Measurements from ENCODE around the gene CFAP43. TPM values are rescaled to one million over a fixed set of nuclear protein-coding genes. Genes with fewer than 3 reads are reported as not detected.

CFAP43 gene
- total and polyA plus RNA-seq, 2 experiments from 2014 or later = 0.24 to 0.44 TPM

DNA sequence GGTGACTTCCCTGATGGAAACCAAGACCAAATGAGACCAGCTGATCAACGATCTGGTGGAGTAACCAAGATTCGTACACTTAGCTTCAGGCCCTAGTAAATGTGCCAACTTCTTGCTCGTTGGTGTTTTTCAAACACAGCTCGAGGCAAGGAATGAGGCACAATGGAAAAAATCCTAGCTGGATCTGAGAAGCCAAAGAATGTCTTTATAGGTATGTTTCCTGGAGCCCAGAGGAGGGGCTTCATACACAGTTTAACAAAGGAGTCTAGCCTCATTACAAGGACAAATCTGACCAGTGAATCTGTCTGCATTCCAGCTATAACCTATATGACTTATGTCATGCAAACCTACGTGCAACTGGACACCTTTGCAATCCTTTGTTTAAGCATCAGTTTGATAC is 150.2 kb downstream of the CFAP43 start:
- Histone ChIP-seq H3K4me3 (no peak overlapping the region), H3K36me3 (ENCODE audit: insufficient read depth) (no peaks in the 10 kb centered on the region), H3K9me2 (ENCODE audit: insufficient read depth) (no peaks in the 10 kb centered on the region), H3F3A (replicated peaks; ENCODE audit: low read depth) (no peaks in the 10 kb centered on the region), H3K79me2 (replicated peaks; ENCODE audit: insufficient read depth) (no peaks in the 10 kb centered on the region), H4K20me1 (replicated peaks; ENCODE audit: insufficient read depth) (no peaks in the 10 kb centered on the region), H3K4me2 (no peak overlapping the region), H2AFZ (peak overlapping the region; percentile 78; the same call in 1 of the 2 replicates), H3K4me1 (ENCODE audit: insufficient read depth) (peaks cover 20% of the 10 kb centered on the region), H3K27me3 (ENCODE audit: insufficient read depth) (no peaks in the 10 kb centered on the region), H3K27ac (ENCODE audit: low read depth) (no peak overlapping the region)
- Mint-ChIP-seq H3K27ac (no peak overlapping the region), H3K9me3 (no peaks in the 10 kb centered on the region), H3K4me1 (peaks cover 20% of the 10 kb centered on the region), H3K27me3 (ENCODE audit: insufficient read depth, low read depth, poor library complexity) (no peaks in the 10 kb centered on the region), H3K4me3 (no peak overlapping the region), H3K36me3 (ENCODE audit: low read depth) (no peaks in the 10 kb centered on the region)
- DNase-seq (ENCODE audit: low spot score) = no peak
- no peak for ATAC-seq
- no peak for TF ChIP-seq EZH2phosphoT487 (IDR thresholded peaks at IDR 0.05; ENCODE audit: unreplicated experiment)
- TF ChIP-seq STAT1 (IDR thresholded peaks at IDR 0.05; ENCODE audit: unreplicated experiment) = no peak
- no peak for TF ChIP-seq ETS1 (IDR thresholded peaks at IDR 0.05)
- no peak for TF ChIP-seq JUNB (IDR thresholded peaks at IDR 0.05; ENCODE audit: unreplicated experiment)
- TF ChIP-seq, protein P1, sequence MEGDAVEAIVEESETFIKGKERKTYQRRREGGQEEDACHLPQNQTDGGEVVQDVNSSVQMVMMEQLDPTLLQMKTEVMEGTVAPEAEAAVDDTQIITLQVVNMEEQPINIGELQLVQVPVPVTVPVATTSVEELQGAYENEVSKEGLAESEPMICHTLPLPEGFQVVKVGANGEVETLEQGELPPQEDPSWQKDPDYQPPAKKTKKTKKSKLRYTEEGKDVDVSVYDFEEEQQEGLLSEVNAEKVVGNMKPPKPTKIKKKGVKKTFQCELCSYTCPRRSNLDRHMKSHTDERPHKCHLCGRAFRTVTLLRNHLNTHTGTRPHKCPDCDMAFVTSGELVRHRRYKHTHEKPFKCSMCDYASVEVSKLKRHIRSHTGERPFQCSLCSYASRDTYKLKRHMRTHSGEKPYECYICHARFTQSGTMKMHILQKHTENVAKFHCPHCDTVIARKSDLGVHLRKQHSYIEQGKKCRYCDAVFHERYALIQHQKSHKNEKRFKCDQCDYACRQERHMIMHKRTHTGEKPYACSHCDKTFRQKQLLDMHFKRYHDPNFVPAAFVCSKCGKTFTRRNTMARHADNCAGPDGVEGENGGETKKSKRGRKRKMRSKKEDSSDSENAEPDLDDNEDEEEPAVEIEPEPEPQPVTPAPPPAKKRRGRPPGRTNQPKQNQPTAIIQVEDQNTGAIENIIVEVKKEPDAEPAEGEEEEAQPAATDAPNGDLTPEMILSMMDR (conservative IDR thresholded peaks at IDR 0.05; ENCODE audit: low read depth in 2 of 2) = no peak
- TF ChIP-seq, protein P2, sequence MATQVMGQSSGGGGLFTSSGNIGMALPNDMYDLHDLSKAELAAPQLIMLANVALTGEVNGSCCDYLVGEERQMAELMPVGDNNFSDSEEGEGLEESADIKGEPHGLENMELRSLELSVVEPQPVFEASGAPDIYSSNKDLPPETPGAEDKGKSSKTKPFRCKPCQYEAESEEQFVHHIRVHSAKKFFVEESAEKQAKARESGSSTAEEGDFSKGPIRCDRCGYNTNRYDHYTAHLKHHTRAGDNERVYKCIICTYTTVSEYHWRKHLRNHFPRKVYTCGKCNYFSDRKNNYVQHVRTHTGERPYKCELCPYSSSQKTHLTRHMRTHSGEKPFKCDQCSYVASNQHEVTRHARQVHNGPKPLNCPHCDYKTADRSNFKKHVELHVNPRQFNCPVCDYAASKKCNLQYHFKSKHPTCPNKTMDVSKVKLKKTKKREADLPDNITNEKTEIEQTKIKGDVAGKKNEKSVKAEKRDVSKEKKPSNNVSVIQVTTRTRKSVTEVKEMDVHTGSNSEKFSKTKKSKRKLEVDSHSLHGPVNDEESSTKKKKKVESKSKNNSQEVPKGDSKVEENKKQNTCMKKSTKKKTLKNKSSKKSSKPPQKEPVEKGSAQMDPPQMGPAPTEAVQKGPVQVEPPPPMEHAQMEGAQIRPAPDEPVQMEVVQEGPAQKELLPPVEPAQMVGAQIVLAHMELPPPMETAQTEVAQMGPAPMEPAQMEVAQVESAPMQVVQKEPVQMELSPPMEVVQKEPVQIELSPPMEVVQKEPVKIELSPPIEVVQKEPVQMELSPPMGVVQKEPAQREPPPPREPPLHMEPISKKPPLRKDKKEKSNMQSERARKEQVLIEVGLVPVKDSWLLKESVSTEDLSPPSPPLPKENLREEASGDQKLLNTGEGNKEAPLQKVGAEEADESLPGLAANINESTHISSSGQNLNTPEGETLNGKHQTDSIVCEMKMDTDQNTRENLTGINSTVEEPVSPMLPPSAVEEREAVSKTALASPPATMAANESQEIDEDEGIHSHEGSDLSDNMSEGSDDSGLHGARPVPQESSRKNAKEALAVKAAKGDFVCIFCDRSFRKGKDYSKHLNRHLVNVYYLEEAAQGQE (IDR thresholded peaks at IDR 0.05; ENCODE audit: unreplicated experiment) = no peak
- no peak for TF ChIP-seq EZH2 (IDR thresholded peaks at IDR 0.05; ENCODE audit: low read depth, unreplicated experiment)
- no peak for TF ChIP-seq NANOG (IDR thresholded peaks at IDR 0.05; ENCODE audit: borderline replicate concordance)
- no peak for TF ChIP-seq ZNF331 (CRISPR knock-in tag; IDR thresholded peaks at IDR 0.05; ENCODE audit: low read depth)
- no peak for TF ChIP-seq CREB1 (CRISPR knock-in tag; IDR thresholded peaks at IDR 0.05; ENCODE audit: low read depth)
- no peak for TF ChIP-seq ZNF114 (CRISPR knock-in tag; IDR thresholded peaks at IDR 0.05)
- TF ChIP-seq ZNF462 (CRISPR knock-in tag; IDR thresholded peaks at IDR 0.05) = no peak
- no peak for TF ChIP-seq POLR2AphosphoS5 (IDR thresholded peaks at IDR 0.05; ENCODE audit: low read depth)

All from GM23338 (cell line).